HG03025 (cell line): ENCODE data around the gene SPEG.

Experiments used
- ATAC-seq: cut with Tn5 transposase; IDR thresholded peaks from one replicate; pipeline ENCODE4 v1.9.1; 2021; ENCODE audit warnings: mild to moderate bottlenecking, moderate library complexity; ENCODE audit not compliant: unreplicated experiment, low FRiP score

SPEG gene

GRCh38 chr2:219457784-219458369 is 23.2 kb downstream of the SPEG start:
- ATAC-seq, result no peak

GRCh38 chr2:219458996-219459395 is 24.4 kb downstream of the SPEG start:
- no peak for ATAC-seq

GRCh38 chr2:219459460-219460311 is 25.0 kb downstream of the SPEG start:
- ATAC-seq, result no peak

GRCh38 chr2:219460424-219460926 is 25.8 kb downstream of the SPEG start:
- ATAC-seq, result no peak

GRCh38 chr2:219461047-219461514 is 26.4 kb downstream of the SPEG start:
- ATAC-seq, result no peak

- ATAC-seq, result no peak
Observed at GRCh38 chr2:219461669-219462068, 27.0 kb downstream of the SPEG start.

- ATAC-seq, result no peak
Observed at GRCh38 chr2:219462349-219462748, 27.7 kb downstream of the SPEG start.

- ATAC-seq, result no peak
Observed at GRCh38 chr2:219464286-219465032, 29.8 kb downstream of the SPEG start.

- no peak for ATAC-seq
Observed at GRCh38 chr2:219465659-219466561, 31.3 kb downstream of the SPEG start.

GRCh38 chr2:219466816-219467735 is 32.4 kb downstream of the SPEG start:
- no peak for ATAC-seq

- no peak for ATAC-seq
Observed at GRCh38 chr2:219467736-219468075, 33.1 kb downstream of the SPEG start.

GRCh38 chr2:219468410-219469185 is 34.0 kb downstream of the SPEG start:
- no peak for ATAC-seq

- ATAC-seq, result no peak
Observed at GRCh38 chr2:219469186-219469724, 34.6 kb downstream of the SPEG start.

GRCh38 chr2:219470429-219470828 is 35.8 kb downstream of the SPEG start:
- ATAC-seq, result no peak

GRCh38 chr2:219471476-219472371 is 37.1 kb downstream of the SPEG start:
- no peak for ATAC-seq

GRCh38 chr2:219472629-219473187 is 38.1 kb downstream of the SPEG start:
- ATAC-seq, result no peak

- no peak for ATAC-seq
Observed at GRCh38 chr2:219473511-219473910, 38.9 kb downstream of the SPEG start.
